Trophoblast cell (in vitro differentiated cells and primary cell): ENCODE results near the gene MYH14.

Source experiments
- DNase-seq, 2 donors: peaks; one replicate each; pipeline ENCODE4 v3.0.0-alpha.2; 2016
- H2AFZ ChIP-seq: 2 replicates; pipeline ENCODE4 v1.6.1; 2013; ENCODE audit warnings: low read length, moderate library complexity, mild to moderate bottlenecking; ENCODE audit not compliant: insufficient read depth, poor library complexity
- H2AK5ac ChIP-seq: 2 replicates; pipeline ENCODE4 v1.6.1; 2013; ENCODE audit warnings: mild to moderate bottlenecking, low read length
- H2BK120ac ChIP-seq: 2 replicates; pipeline ENCODE4 v1.6.1; 2013; ENCODE audit warnings: low read length, mild to moderate bottlenecking, moderate library complexity; ENCODE audit not compliant: insufficient read depth, poor library complexity
- H2BK12ac ChIP-seq: 2 replicates; pipeline ENCODE4 v1.6.1; 2013; ENCODE audit warnings: mild to moderate bottlenecking, low read length, moderate library complexity
- H2BK5ac ChIP-seq: 2 replicates; pipeline ENCODE4 v1.6.1; 2013; ENCODE audit warnings: low read length, low read depth, moderate library complexity, mild to moderate bottlenecking; ENCODE audit not compliant: poor library complexity
- H3K14ac ChIP-seq: 2 replicates; pipeline ENCODE4 v1.6.1; 2013; ENCODE audit warnings: mild to moderate bottlenecking, low read length
- H3K18ac ChIP-seq: 2 replicates; pipeline ENCODE4 v1.6.1; 2013; ENCODE audit warnings: mild to moderate bottlenecking, low read length
- H3K23ac ChIP-seq: 2 replicates; pipeline ENCODE4 v1.6.1; 2013; ENCODE audit warnings: low read length
- H3K27ac ChIP-seq: 2 replicates; pipeline ENCODE4 v1.5.1; 2013; ENCODE audit warnings: low read depth, mild to moderate bottlenecking, inconsistent platforms, low read length, moderate library complexity
- H3K27me3 ChIP-seq: 2 replicates; pipeline ENCODE4 v1.6.1; 2013; ENCODE audit warnings: inconsistent platforms, mild to moderate bottlenecking, low read length, moderate library complexity; ENCODE audit not compliant: insufficient read depth
- H3K36me3 ChIP-seq, 2 experiments: 1 replicate in 1 of 2; 2 replicates in 1 of 2; pipeline ENCODE4 v1.6.1; 2013; ENCODE audit warnings: low read length in 2 of 2, mild to moderate bottlenecking in 2 of 2, moderate library complexity in 1 of 2; ENCODE audit not compliant: insufficient read depth in 2 of 2, control insufficient read depth in 1 of 2
- H3K4ac ChIP-seq: 2 replicates; pipeline ENCODE4 v1.6.1; 2013; ENCODE audit warnings: low read depth, mild to moderate bottlenecking, low read length, moderate library complexity
- H3K4me1 ChIP-seq, 2 experiments: 1 replicate in 1 of 2; 2 replicates in 1 of 2; pipeline ENCODE4 v1.6.1; 2013; ENCODE audit warnings: low read length in 2 of 2, mild to moderate bottlenecking in 2 of 2, moderate library complexity in 1 of 2; ENCODE audit not compliant: insufficient read depth in 2 of 2, control insufficient read depth in 1 of 2
- H3K4me2 ChIP-seq: 2 replicates; pipeline ENCODE4 v1.6.1; 2013; ENCODE audit warnings: inconsistent platforms, mild to moderate bottlenecking, low read length, moderate library complexity
- H3K4me3 ChIP-seq: 2 replicates; pipeline ENCODE4 v1.5.1; 2013; ENCODE audit warnings: mild to moderate bottlenecking, low read depth, low read length, inconsistent platforms
- H3K79me1 ChIP-seq: one replicate; pipeline ENCODE4 v1.6.1; 2013; ENCODE audit warnings: low read length
- H3K79me2 ChIP-seq: 2 replicates; pipeline ENCODE4 v1.6.1; 2013; ENCODE audit warnings: low read length, mild to moderate bottlenecking; ENCODE audit not compliant: control insufficient read depth, insufficient read depth, poor library complexity
- H3K9ac ChIP-seq: 2 replicates; pipeline ENCODE4 v1.6.1; 2013; ENCODE audit warnings: mild to moderate bottlenecking, low read length
- H3K9me3 ChIP-seq: 2 replicates; pipeline ENCODE4 v1.6.1; 2013; ENCODE audit warnings: low read depth, mild to moderate bottlenecking, control low read depth, inconsistent platforms, low read length; ENCODE audit not compliant: insufficient read depth
- H4K12ac ChIP-seq: 2 replicates; pipeline ENCODE4 v1.6.1; 2013; ENCODE audit warnings: low read depth, mild to moderate bottlenecking, low read length, moderate library complexity
- H4K8ac ChIP-seq: 2 replicates; pipeline ENCODE4 v1.6.1; 2013; ENCODE audit warnings: low read depth, mild to moderate bottlenecking, low read length, moderate library complexity
- H4K91ac ChIP-seq: one replicate; pipeline ENCODE4 v1.6.1; 2013; ENCODE audit warnings: low read depth, mild to moderate bottlenecking, low read length, moderate library complexity
- WGBS: extraction: QIAGEN DNeasy Blood & Tissue Kit; methylation state at CpG from one replicate; pipeline ENCODE4 v1.1.7; 2013; ENCODE audit warnings: missing lambda C conversion rate; ENCODE audit not compliant: insufficient read length, insufficient coverage; ENCODE audit errors: extremely low coverage; 5-methylcytosine and 5-hydroxymethylcytosine counted together

The MYH14 gene

GRCh38 chr19:50290011-50290410 lies 86.6 kb downstream of the MYH14 start:
- no peak overlapping the region for H3K27ac ChIP-seq

GRCh38 chr19:50290775-50291174 lies 87.4 kb downstream of the MYH14 start:
- Histone ChIP-seq H3K9ac (no peak overlapping the region), H2AK5ac (no peak overlapping the region), H4K12ac (no peak overlapping the region), H3K27me3 (no peaks in the 10 kb centered on the region), H2BK12ac (no peak overlapping the region), H2AFZ (no peak overlapping the region), H3K27ac (no peak overlapping the region), H3K4ac (no peak overlapping the region), H3K4me3 (no peak overlapping the region), H3K18ac (no peak overlapping the region), H4K8ac (no peak overlapping the region), H3K4me1 (no peaks in the 10 kb centered on the region), H3K79me2 (no peaks in the 10 kb centered on the region), H3K4me2 (no peak overlapping the region), H3K23ac (no peak overlapping the region), H4K91ac (no peak overlapping the region), H2BK120ac (no peak overlapping the region), H3K36me3 (peaks cover 8 to 17% of the 10 kb centered on the region in 2 experiments), H2BK5ac (no peak overlapping the region), H3K14ac (no peak overlapping the region), H3K9me3 (peaks cover 3% of the 10 kb centered on the region), H3K79me1 (no peaks in the 10 kb centered on the region)
- DNase-seq: no peak
- no CpG with 5 or more reads among the region's 15 CpGs for WGBS

More at GRCh38 chr19:50290011-50290410, 86.6 kb downstream of the MYH14 start:
- Histone ChIP-seq H3K23ac (no peak overlapping the region), H2BK12ac (no peak overlapping the region), H3K14ac (no peak overlapping the region), H4K12ac (no peak overlapping the region), H3K4me2 (no peak overlapping the region), H3K4me1 (no peaks in the 10 kb centered on the region), H2BK120ac (no peak overlapping the region), H3K9ac (no peak overlapping the region), H3K36me3 (peaks cover 8 to 17% of the 10 kb centered on the region in 2 experiments), H3K18ac (no peak overlapping the region), H4K8ac (no peak overlapping the region), H3K9me3 (peaks cover 3% of the 10 kb centered on the region), H3K4me3 (no peak overlapping the region), H3K79me1 (no peaks in the 10 kb centered on the region), H3K27me3 (no peaks in the 10 kb centered on the region), H2AK5ac (no peak overlapping the region), H3K79me2 (no peaks in the 10 kb centered on the region), H4K91ac (no peak overlapping the region), H2BK5ac (no peak overlapping the region), H3K4ac (no peak overlapping the region), H2AFZ (no peak overlapping the region)
- WGBS: no CpG with 5 or more reads among the region's 6 CpGs
- DNase-seq: no peak

- no peak overlapping the region for H3K18ac ChIP-seq
- no peak overlapping the region for H2BK5ac ChIP-seq
- H3K36me3 ChIP-seq: peaks cover 3 to 13% of the 10 kb centered on the region in 2 experiments
- no peak overlapping the region for H3K9ac ChIP-seq
- H3K4ac ChIP-seq: no peak overlapping the region
- H3K14ac ChIP-seq: no peak overlapping the region
- H3K79me1 ChIP-seq: no peaks in the 10 kb centered on the region
- no peaks in the 10 kb centered on the region for H3K9me3 ChIP-seq
- H2BK12ac ChIP-seq: no peak overlapping the region
- no peak overlapping the region for H3K23ac ChIP-seq
- H2AK5ac ChIP-seq: no peak overlapping the region
- H4K91ac ChIP-seq: no peak overlapping the region
- H2BK120ac ChIP-seq: no peak overlapping the region
- no CpG with 5 or more reads among the region's 11 CpGs for WGBS
- H3K4me3 ChIP-seq: no peak overlapping the region
- H3K27me3 ChIP-seq: no peaks in the 10 kb centered on the region
- no peak overlapping the region for H4K12ac ChIP-seq
- no peak overlapping the region for H4K8ac ChIP-seq
- no peaks in the 10 kb centered on the region for H3K79me2 ChIP-seq
- no peaks in the 10 kb centered on the region for H3K4me1 ChIP-seq
- no peak overlapping the region for H3K27ac ChIP-seq
- H2AFZ ChIP-seq: no peak overlapping the region
- H3K4me2 ChIP-seq: no peak overlapping the region
- DNase-seq: no peak
These were observed 88.9 kb downstream of the MYH14 start for GRCh38 chr19:50292216-50292827.

GRCh38 chr19:50293263-50294004 lies 90.0 kb downstream of the MYH14 start:
- Histone ChIP-seq H3K9ac (no peak overlapping the region), H3K4me1 (no peaks in the 10 kb centered on the region), H3K27ac (no peak overlapping the region), H3K14ac (no peak overlapping the region), H2AFZ (no peak overlapping the region), H3K23ac (no peak overlapping the region), H3K27me3 (no peaks in the 10 kb centered on the region), H3K36me3 (peaks cover 0 to 7% of the 10 kb centered on the region in 2 experiments), H3K4me3 (no peak overlapping the region), H3K18ac (no peak overlapping the region), H4K8ac (no peak overlapping the region), H3K79me1 (no peaks in the 10 kb centered on the region), H4K91ac (no peak overlapping the region), H2BK5ac (no peak overlapping the region), H3K79me2 (no peaks in the 10 kb centered on the region), H2AK5ac (no peak overlapping the region), H4K12ac (no peak overlapping the region), H2BK120ac (no peak overlapping the region), H2BK12ac (no peak overlapping the region), H3K9me3 (no peaks in the 10 kb centered on the region), H3K4ac (no peak overlapping the region), H3K4me2 (no peak overlapping the region)
- no peak for DNase-seq
- WGBS: no CpG with 5 or more reads among the region's 14 CpGs
